ENCODE measurements around the gene MPPED2. TPM values are rescaled to one million over a fixed set of nuclear protein-coding genes. Genes with fewer than 3 reads are reported as not detected.

MPPED2 gene
- total and polyA plus RNA-seq, 8 donors: 0.12 to 10.3 (median 2.5) TPM

DNA sequence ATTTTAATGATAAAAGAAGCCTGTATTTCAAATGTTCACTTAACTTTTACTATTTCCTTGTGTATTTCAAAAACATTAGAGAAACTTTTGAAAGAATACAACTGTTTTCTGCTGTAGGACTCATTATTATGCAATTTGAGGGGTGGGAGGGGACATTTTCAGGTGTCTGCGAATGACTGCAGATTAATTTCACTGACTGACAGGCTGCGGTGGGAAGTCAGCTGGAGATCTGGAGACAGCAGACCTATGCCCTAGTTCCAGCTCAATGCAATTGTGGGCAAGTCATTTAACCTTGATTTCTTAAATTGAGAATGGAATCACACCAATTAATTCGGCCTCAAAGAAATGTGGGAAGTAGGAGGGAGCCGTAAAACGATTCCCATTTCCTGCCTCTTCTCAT is 134.5 kb downstream of the MPPED2 start:
- no peak for DNase-seq
- H3K4me1 ChIP-seq: peaks cover 0 to 38% (median 11%) of the 10 kb centered on the region in 4 donors
- no peak overlapping the region for H3K4me3 ChIP-seq
- TF ChIP-seq CTCF (IDR thresholded peaks at IDR 0.05) (no peak), POLR2A (IDR thresholded peaks at IDR 0.05) (no peak), POLR2AphosphoS5 (IDR thresholded peaks at IDR 0.05) (no peak), EP300 (IDR thresholded peaks at IDR 0.05) (no peak)
- no peaks in the 10 kb centered on the region for H3K9me3 ChIP-seq
- 49 to 81% (median 78%) methylated on average over 5 of the region's 5 CpGs for WGBS, 5 donors
- intact Hi-C loops (cut with DNase I; ENCODE audit: low total_unique reads): no loop called here
- no peaks in the 10 kb centered on the region for H3K27me3 ChIP-seq
- H3K36me3 ChIP-seq: no peaks in the 10 kb centered on the region
- no peak overlapping the region for H3K27ac ChIP-seq

- no peaks in the 10 kb centered on the region for H3K36me3 ChIP-seq
- TF ChIP-seq CTCF (IDR thresholded peaks at IDR 0.05) (no peak), EP300 (IDR thresholded peaks at IDR 0.05) (no peak), POLR2AphosphoS5 (IDR thresholded peaks at IDR 0.05) (no peak), POLR2A (IDR thresholded peaks at IDR 0.05) (no peak)
- no peaks in the 10 kb centered on the region for H3K27me3 ChIP-seq
- no peak overlapping the region for H3K27ac ChIP-seq
- no peaks in the 10 kb centered on the region for H3K9me3 ChIP-seq
- no peak for DNase-seq
- 67 to 83% (median 81%) methylated on average over 1 of the region's 1 CpG for WGBS, 5 donors
- no peak overlapping the region for H3K4me3 ChIP-seq
- peaks cover 0 to 39% (median 11%) of the 10 kb centered on the region in 4 donors for H3K4me1 ChIP-seq
- intact Hi-C loops (cut with DNase I; ENCODE audit: low total_unique reads): no loop called here
Measured at GRCh38 chr11:30451167-30451566, 135.0 kb downstream of the MPPED2 start.

DNA sequence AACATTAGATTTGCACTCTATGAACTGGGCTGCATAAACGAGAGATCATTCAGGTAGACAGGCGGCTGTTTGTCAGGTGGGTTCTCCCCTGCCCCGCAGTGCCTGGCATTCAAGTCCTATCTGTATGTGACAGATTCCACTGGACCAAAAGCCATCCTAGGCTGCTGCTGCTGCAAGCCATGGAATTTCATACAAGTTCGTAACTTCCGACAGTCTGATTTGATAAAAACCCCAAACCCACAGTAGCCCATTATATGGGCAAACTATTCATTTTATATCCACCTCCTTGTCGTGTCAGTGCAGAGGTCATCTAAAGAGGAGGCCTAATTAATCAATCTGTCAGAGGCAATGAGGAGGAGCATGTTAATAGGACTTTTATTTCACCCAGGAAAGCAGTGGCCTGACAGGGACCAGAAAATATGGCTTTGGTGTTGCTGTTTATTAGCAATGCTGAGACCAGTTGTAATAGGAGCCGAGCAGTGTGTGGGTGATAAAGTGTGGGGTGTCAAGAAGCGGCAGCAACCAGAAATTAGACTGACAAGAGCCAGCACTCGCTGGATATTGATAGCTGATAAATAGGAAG is 139.0 kb downstream of the MPPED2 start:
- Histone ChIP-seq H3K27me3 (no peaks in the 10 kb centered on the region), H3K4me1 (peaks cover 0 to 13% (median under 1%) of the 10 kb centered on the region in 4 donors), H3K27ac (no peak overlapping the region), H3K36me3 (no peaks in the 10 kb centered on the region), H3K9me3 (no peaks in the 10 kb centered on the region), H3K4me3 (no peak overlapping the region)
- no peak for DNase-seq
- intact Hi-C loops (cut with DNase I; ENCODE audit: low total_unique reads): no loop called here
- WGBS, 5 donors: 69 to 80% (median 76%) methylated on average over 9 of the region's 9 CpGs
- TF ChIP-seq CTCF (IDR thresholded peaks at IDR 0.05) (no peak), EP300 (IDR thresholded peaks at IDR 0.05) (no peak), POLR2A (IDR thresholded peaks at IDR 0.05) (no peak), POLR2AphosphoS5 (IDR thresholded peaks at IDR 0.05) (no peak)

DNA sequence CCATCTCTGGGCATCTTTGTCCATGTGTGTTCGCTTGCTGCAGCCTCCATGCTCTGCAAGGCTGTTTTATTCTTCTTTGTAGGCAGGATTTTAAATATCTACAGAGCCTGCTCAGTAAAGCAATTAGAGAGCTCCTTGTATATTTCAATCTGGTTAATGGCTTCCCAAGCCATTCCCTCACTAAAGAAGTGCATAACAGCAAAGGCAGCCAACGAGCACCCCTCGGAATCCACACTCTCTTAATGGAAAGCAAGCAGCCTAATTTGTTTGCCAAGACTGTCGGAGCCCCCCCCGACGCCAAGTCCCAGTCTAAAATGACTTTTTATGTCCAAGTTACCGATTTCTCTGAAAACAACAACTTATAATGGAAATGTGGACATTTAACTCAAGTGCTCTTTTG is 139.6 kb downstream of the MPPED2 start:
- TF ChIP-seq POLR2A (IDR thresholded peaks at IDR 0.05): no peak
- 38 to 65% (median 54%) methylated on average over 7 of the region's 7 CpGs for WGBS, 5 donors
- intact Hi-C loops (cut with DNase I; ENCODE audit: low total_unique reads): no loop called here
- no peaks in the 10 kb centered on the region for H3K27me3 ChIP-seq
- H3K9me3 ChIP-seq: no peaks in the 10 kb centered on the region
- H3K4me1 ChIP-seq: peaks cover 0 to 8% (median 0%) of the 10 kb centered on the region in 4 donors
- H3K4me3 ChIP-seq: no peak overlapping the region
- H3K27ac ChIP-seq: no peak overlapping the region
- H3K36me3 ChIP-seq: no peaks in the 10 kb centered on the region
- no peak for DNase-seq

GRCh38 chr11:30445056-30445455 is 141.1 kb downstream of the MPPED2 start:
- TF ChIP-seq EP300 (IDR thresholded peaks at IDR 0.05) (no peak), POLR2AphosphoS5 (IDR thresholded peaks at IDR 0.05) (no peak), CTCF (IDR thresholded peaks at IDR 0.05) (no peak), POLR2A (IDR thresholded peaks at IDR 0.05) (no peak)
- no peaks in the 10 kb centered on the region for H3K27me3 ChIP-seq
- no peak overlapping the region for H3K4me3 ChIP-seq
- peaks cover 0 to 8% (median 0%) of the 10 kb centered on the region in 4 donors for H3K4me1 ChIP-seq
- H3K36me3 ChIP-seq: no peaks in the 10 kb centered on the region
- 23 to 61% (median 49%) methylated on average over 2 of the region's 2 CpGs for WGBS, 5 donors
- H3K27ac ChIP-seq: no peak overlapping the region
- no peaks in the 10 kb centered on the region for H3K9me3 ChIP-seq
- DNase-seq: no peak
- intact Hi-C loops (cut with DNase I; ENCODE audit: low total_unique reads): no loop called here

All from stomach (tissue), 9 donors.